Measurements from ENCODE around the gene TNIP2.

Gene TNIP2

GRCh38 chr4:2793586-2794485 is 37.7 kb upstream of the TNIP2 start:
- CTCF ChIA-PET = no interaction called here
- no peak for TF ChIP-seq CTCF (IDR thresholded peaks at IDR 0.05; ENCODE audit: insufficient read depth, low read length, missing control alignments)
- no peak for DNase-seq (ENCODE audit: low read depth, low spot score)
- H3K4me3 ChIP-seq (ENCODE audit: low read depth, low read length) = peak overlapping the region; percentile 61
- POLR2A ChIA-PET = interaction anchor here (0.6 kb wide), 1 partner anchor 97 kb away, joined by 6 read pairs; no protein-coding TSS in a partner anchor

- ChIA-PET POLR2A (no interaction called here), CTCF (no interaction called here)
- H3K4me3 ChIP-seq (ENCODE audit: low read depth, low read length) = peak within 1 kb of the TSS; percentile 61
- no peak for DNase-seq (ENCODE audit: low read depth, low spot score)
- TF ChIP-seq CTCF (IDR thresholded peaks at IDR 0.05; ENCODE audit: insufficient read depth, low read length, missing control alignments) = no peak
These were observed 36.8 kb upstream of the TNIP2 start, which contains the start of gene SH3BP2 for GRCh38 chr4:2792711-2793585. Gene SH3BP2 (plus strand): TSS chr4:2793085. CDS start chr4:2820618, 27,533 bp downstream.

GRCh38 chr4:2792396-2792710 is 36.2 kb upstream of the TNIP2 start:
- DNase-seq (ENCODE audit: low read depth, low spot score) = no peak
- ChIA-PET CTCF (interaction anchor here (1.3 kb wide), 1 partner anchor 29 kb away, joined by 3 read pairs; no protein-coding TSS in a partner anchor), POLR2A (no interaction called here)
- H3K4me3 ChIP-seq (ENCODE audit: low read depth, low read length) = no peak overlapping the region
- no peak for TF ChIP-seq CTCF (IDR thresholded peaks at IDR 0.05; ENCODE audit: insufficient read depth, low read length, missing control alignments)

GRCh38 chr4:2791518-2792395 is 35.6 kb upstream of the TNIP2 start:
- no peak overlapping the region for H3K4me3 ChIP-seq (ENCODE audit: low read depth, low read length)
- ChIA-PET CTCF (interaction anchor here (1.3 kb wide), 1 partner anchor 28 kb away, joined by 3 read pairs; no protein-coding TSS in a partner anchor), POLR2A (no interaction called here)
- TF ChIP-seq CTCF (IDR thresholded peaks at IDR 0.05; ENCODE audit: insufficient read depth, low read length, missing control alignments) = no peak
- no peak for DNase-seq (ENCODE audit: low read depth, low spot score)

- no peak for TF ChIP-seq CTCF (IDR thresholded peaks at IDR 0.05; ENCODE audit: insufficient read depth, low read length, missing control alignments)
- H3K4me3 ChIP-seq (ENCODE audit: low read depth, low read length) = no peak overlapping the region
- ChIA-PET POLR2A (no interaction called here), CTCF (interaction anchor here (1.3 kb wide), 1 partner anchor 27 kb away, joined by 3 read pairs; no protein-coding TSS in a partner anchor)
- no peak for DNase-seq (ENCODE audit: low read depth, low spot score)
These were observed 34.7 kb upstream of the TNIP2 start for GRCh38 chr4:2790583-2791517.
